Body of pancreas (tissue), 4 donors: ENCODE results near the gene RBM33. TPM values are rescaled to one million over a fixed set of nuclear protein-coding genes. Genes with fewer than 3 reads are reported as not detected.

ENCODE experiments used
- ATAC-seq: fragments of 150-250 bp; one replicate; pipeline ENCODE4 v1.9.1; 2016
- DNase-seq, 4 donors: peaks; one replicate each; pipeline ENCODE4 v3.0.0-alpha.2; 2019
- H3K27ac ChIP-seq, 4 donors: fragments of 200-600 bp; sonication (generic); 1 replicate in 3 of 4; 2 replicates in 1 of 4; pipeline versions ENCODE4 v1.5.1 to v1.6.1; 2016 to 2019; ENCODE audit warnings: mild to moderate bottlenecking in 1 of 4, mixed read lengths in 1 of 4, moderate library complexity in 1 of 4
- H3K27me3 ChIP-seq, 2 donors: fragments of 200-600 bp; sonication (generic); one replicate each; pipeline ENCODE4 v1.6.0; 2016; ENCODE audit warnings: mild to moderate bottlenecking in 1 of 2
- H3K36me3 ChIP-seq, 2 donors: fragments of 200-600 bp; sonication (generic); replicated peaks in 1 of 2; 2 replicates each; pipeline ENCODE4 v1.5.1; 2016; ENCODE audit warnings: low read depth in 2 of 2; ENCODE audit not compliant: insufficient read depth in 1 of 2
- H3K4me1 ChIP-seq: fragments of 200-600 bp; sonication (generic); one replicate; pipeline ENCODE4 v1.6.0; 2016
- H3K4me3 ChIP-seq, 2 donors: fragments of 200-600 bp; sonication (generic); 1 replicate in 1 of 2; 2 replicates in 1 of 2; pipeline ENCODE4 v1.5.1; 2016 to 2019
- H3K9me3 ChIP-seq, 3 donors: fragments of 200-600 bp; sonication (generic); 1 replicate in 2 of 3; 2 replicates in 1 of 3; pipeline ENCODE4 v1.5.1; 2016
- POLR2A ChIP-seq, 3 donors: fragments of 450-650 bp; IDR thresholded peaks; one replicate each; pipeline ENCODE4 v1.6.1; 2016; ENCODE audit warnings: antibody characterized with exemption in 3 of 3, mild to moderate bottlenecking in 2 of 3
- WGBS, 2 donors: methylation state at CpG; one replicate each; pipeline ENCODE4 v1.1.5; 2017; 5-methylcytosine and 5-hydroxymethylcytosine counted together
- intact Hi-C: fragments of 100-400 bp; cut with DNase I; formaldehyde crosslinking; loops from one replicate; pipeline ENCODE4 v1.15.1; 2023
- total RNA-seq, 2 donors: library from RNA; depleted of rRNA; stranded (reverse); fragments of >200 nt; gene quantifications; one replicate each; pipeline ENCODE4 v1.1.0, GENCODE V29; 2016
- TF ChIP-seq, protein P1 (sequence below), 7 experiments: fragments of 450-650 bp in 4 of 7; fragments of 200-600 bp in 3 of 7; sonication (generic) in 3 of 7; IDR thresholded peaks; one replicate each; pipeline ENCODE4 v1.5.1; 2016 to 2019; ENCODE audit warnings: antibody characterized with exemption in 7 of 7

Gene RBM33
- total RNA-seq, 2 donors from 2014 or later: 30.6 to 78.4 TPM

- intact Hi-C loops: no loop called here
- TF ChIP-seq, protein P1, sequence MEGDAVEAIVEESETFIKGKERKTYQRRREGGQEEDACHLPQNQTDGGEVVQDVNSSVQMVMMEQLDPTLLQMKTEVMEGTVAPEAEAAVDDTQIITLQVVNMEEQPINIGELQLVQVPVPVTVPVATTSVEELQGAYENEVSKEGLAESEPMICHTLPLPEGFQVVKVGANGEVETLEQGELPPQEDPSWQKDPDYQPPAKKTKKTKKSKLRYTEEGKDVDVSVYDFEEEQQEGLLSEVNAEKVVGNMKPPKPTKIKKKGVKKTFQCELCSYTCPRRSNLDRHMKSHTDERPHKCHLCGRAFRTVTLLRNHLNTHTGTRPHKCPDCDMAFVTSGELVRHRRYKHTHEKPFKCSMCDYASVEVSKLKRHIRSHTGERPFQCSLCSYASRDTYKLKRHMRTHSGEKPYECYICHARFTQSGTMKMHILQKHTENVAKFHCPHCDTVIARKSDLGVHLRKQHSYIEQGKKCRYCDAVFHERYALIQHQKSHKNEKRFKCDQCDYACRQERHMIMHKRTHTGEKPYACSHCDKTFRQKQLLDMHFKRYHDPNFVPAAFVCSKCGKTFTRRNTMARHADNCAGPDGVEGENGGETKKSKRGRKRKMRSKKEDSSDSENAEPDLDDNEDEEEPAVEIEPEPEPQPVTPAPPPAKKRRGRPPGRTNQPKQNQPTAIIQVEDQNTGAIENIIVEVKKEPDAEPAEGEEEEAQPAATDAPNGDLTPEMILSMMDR (IDR thresholded peaks at IDR 0.05): no peak
- no peak for TF ChIP-seq POLR2A (IDR thresholded peaks at IDR 0.05)
Observed at GRCh38 chr7:155774947-155775346, 130.5 kb downstream of the RBM33 start.

GRCh38 chr7:155775691-155776090, 131.2 kb downstream of the RBM33 start:
- Histone ChIP-seq H3K27me3 (no peaks in the 10 kb centered on the region), H3K4me3 (no peak overlapping the region), H3K9me3 (no peaks in the 10 kb centered on the region), H3K36me3 (peaks cover 0 to 26% of the 10 kb centered on the region in 2 donors), H3K4me1 (no peaks in the 10 kb centered on the region), H3K27ac (no peak overlapping the region)
- DNase-seq (no peak), ATAC-seq (no peak)
- 85 to 90% methylated on average over 7 of the region's 7 CpGs for WGBS, 2 donors
- TF ChIP-seq, protein P1 (IDR thresholded peaks at IDR 0.05): no peak
- TF ChIP-seq POLR2A (IDR thresholded peaks at IDR 0.05): no peak
- intact Hi-C loops: no loop called here

More at GRCh38 chr7:155774947-155775346, 130.5 kb downstream of the RBM33 start:
- H3K36me3 ChIP-seq: peaks cover 0 to 26% of the 10 kb centered on the region in 2 donors
- H3K4me1 ChIP-seq: no peaks in the 10 kb centered on the region
- H3K27ac ChIP-seq: no peak overlapping the region
- WGBS, 2 donors: 87 to 90% methylated on average over 14 of the region's 14 CpGs
- no peak for ATAC-seq
- no peaks in the 10 kb centered on the region for H3K9me3 ChIP-seq
- no peaks in the 10 kb centered on the region for H3K27me3 ChIP-seq
- H3K4me3 ChIP-seq: no peak overlapping the region
- DNase-seq: no peak

DNA sequence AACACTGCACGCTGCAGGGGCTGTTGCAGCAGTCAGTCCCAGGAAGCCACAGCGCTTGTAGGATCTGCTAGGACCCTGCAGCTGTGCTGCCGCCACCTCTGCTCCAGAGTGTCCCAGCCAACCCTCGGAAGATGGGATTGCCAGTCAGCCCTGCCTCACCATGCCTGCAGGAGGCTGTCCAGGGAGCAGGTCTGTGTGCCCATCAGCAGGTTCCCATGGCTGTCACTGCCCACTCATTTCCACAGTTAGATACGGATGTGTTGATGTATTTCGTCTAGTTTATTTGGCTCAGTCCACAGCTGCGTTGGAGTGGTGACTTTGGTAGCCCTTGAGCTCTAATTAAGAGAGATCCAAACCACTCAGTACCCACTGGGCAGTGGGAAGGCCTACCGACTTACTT, 132.1 kb downstream of the RBM33 start:
- H3K4me1 ChIP-seq: no peaks in the 10 kb centered on the region
- WGBS, 2 donors: 86 to 87% methylated on average over 6 to 8 of the region's 8 CpGs
- no peaks in the 10 kb centered on the region for H3K9me3 ChIP-seq
- no peak overlapping the region for H3K27ac ChIP-seq
- H3K27me3 ChIP-seq: no peaks in the 10 kb centered on the region
- intact Hi-C loops: no loop called here
- no peak for TF ChIP-seq POLR2A (IDR thresholded peaks at IDR 0.05)
- TF ChIP-seq, protein P1 (IDR thresholded peaks at IDR 0.05): no peak
- no peak for ATAC-seq
- DNase-seq: no peak
- H3K36me3 ChIP-seq: peaks cover 0 to 24% of the 10 kb centered on the region in 2 donors
- H3K4me3 ChIP-seq: no peak overlapping the region

GRCh38 chr7:155778349-155778748, 133.9 kb downstream of the RBM33 start:
- 56 to 68% methylated on average over 6 of the region's 6 CpGs for WGBS, 2 donors
- H3K27ac ChIP-seq: no peak overlapping the region
- H3K4me3 ChIP-seq: no peak overlapping the region
- no peaks in the 10 kb centered on the region for H3K4me1 ChIP-seq
- no peak for DNase-seq
- H3K36me3 ChIP-seq: peaks cover 0 to 24% of the 10 kb centered on the region in 2 donors
- no peaks in the 10 kb centered on the region for H3K27me3 ChIP-seq
- H3K9me3 ChIP-seq: no peaks in the 10 kb centered on the region
- ATAC-seq: no peak
- intact Hi-C loops: no loop called here
- TF ChIP-seq, protein P1 (IDR thresholded peaks at IDR 0.05): no peak
- TF ChIP-seq POLR2A (IDR thresholded peaks at IDR 0.05): no peak

DNA sequence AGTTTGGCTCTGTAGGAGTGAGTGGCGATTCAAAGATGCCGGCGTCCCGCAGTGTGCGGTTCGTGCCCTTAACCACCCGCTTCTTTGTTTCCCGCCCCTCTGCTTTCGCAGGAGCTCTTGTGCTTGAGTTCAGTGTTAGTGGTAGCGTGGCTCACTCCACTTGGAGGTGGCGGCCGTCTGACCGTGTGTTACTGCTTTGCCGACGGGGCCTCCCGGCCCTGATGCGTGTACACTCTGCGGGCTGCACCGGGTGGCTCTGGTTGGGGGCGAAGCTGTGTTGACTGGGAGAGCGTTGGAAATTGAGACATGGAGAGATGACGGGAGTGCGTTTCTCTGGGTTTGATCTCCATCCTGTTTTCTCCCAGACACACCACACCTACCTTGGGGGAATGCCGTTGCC, 136.4 kb downstream of the RBM33 start:
- H3K27me3 ChIP-seq: no peaks in the 10 kb centered on the region
- WGBS, 2 donors: 95 to 97% methylated on average over 24 of the region's 24 CpGs
- no peak overlapping the region for H3K27ac ChIP-seq
- ATAC-seq: no peak
- TF ChIP-seq, protein P1 (IDR thresholded peaks at IDR 0.05): no peak
- no peak for TF ChIP-seq POLR2A (IDR thresholded peaks at IDR 0.05)
- H3K9me3 ChIP-seq: no peaks in the 10 kb centered on the region
- H3K36me3 ChIP-seq: peaks cover 0 to 13% of the 10 kb centered on the region in 2 donors
- intact Hi-C loops: no loop called here
- H3K4me3 ChIP-seq: no peak overlapping the region
- DNase-seq: no peak
- H3K4me1 ChIP-seq: no peaks in the 10 kb centered on the region
